Uterus (tissue), 2 donors: ENCODE results near the gene ADA.

Experiments
- CTCF ChIP-seq, 4 experiments: fragments of 200-600 bp in 2 of 4; fragments of 450-650 bp in 2 of 4; sonication (generic) in 2 of 4; IDR thresholded peaks; one replicate each; pipeline ENCODE4 v1.5.1; 2016 to 2019; ENCODE audit warnings: antibody characterized with exemption in 4 of 4, mild to moderate bottlenecking in 2 of 4, moderate library complexity in 1 of 4
- POLR2A ChIP-seq, 2 donors: fragments of 450-650 bp; IDR thresholded peaks; one replicate each; pipeline ENCODE4 v1.6.1; 2016; ENCODE audit warnings: antibody characterized with exemption in 2 of 2, mild to moderate bottlenecking in 1 of 2, moderate library complexity in 1 of 2

- TF ChIP-seq CTCF (IDR thresholded peaks at IDR 0.05) (no peak), POLR2A (IDR thresholded peaks at IDR 0.05) (no peak)
Observed at GRCh38 chr20:44630297-44630696, 21.2 kb downstream of the ADA start.
